ENCODE data around the gene RFX1. TPM values are rescaled to one million over a fixed set of nuclear protein-coding genes. Genes with fewer than 3 reads are reported as not detected.

Gene RFX1
- total and polyA plus RNA-seq, 2 of the 13 experiments (the other 11 are each of a cell fraction or from before 2014, with no cell fraction given): 1.1 to 1.3 TPM

DNA sequence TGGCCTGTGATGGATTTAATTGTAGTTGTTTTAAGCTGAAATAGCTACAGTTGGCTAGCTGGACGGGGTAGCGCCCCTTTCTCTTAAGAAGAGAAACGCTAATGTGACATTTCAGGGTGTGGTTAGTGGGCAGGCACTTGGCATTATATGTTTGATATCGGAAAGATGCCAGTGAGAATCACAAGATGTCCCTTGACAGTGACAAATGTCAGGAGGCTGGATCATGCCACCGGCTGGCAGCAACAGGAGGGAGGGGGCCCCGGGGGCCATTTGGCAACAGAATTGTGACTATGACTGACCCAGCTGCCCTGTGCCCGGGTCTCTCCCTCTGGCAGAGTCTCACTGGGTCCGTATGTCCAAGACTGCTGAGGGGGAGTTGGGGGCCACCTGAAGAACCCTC is 49.1 kb downstream of the RFX1 start:
- WGBS (ENCODE audit: low lambda C conversion rate): 96% methylated on average over 7 of the region's 8 CpGs
- Histone ChIP-seq H3K4me2 (ENCODE audit: low read depth, low read length) (no peak overlapping the region), H3K27ac (ENCODE audit: extremely low read length, insufficient read depth, low read length) (no peak overlapping the region), H3K4me1 (ENCODE audit: insufficient read depth, low read length) (peaks cover 10% of the 10 kb centered on the region), H3K4me3 (replicated peaks in 1 of 3; ENCODE audit: insufficient read depth in 1 of 3, low read depth in 2 of 3, low read length in 3 of 3) (no peak overlapping the region), H3K9me3 (ENCODE audit: low read length) (no peaks in the 10 kb centered on the region), H3K79me2 (ENCODE audit: insufficient read depth, low read length) (peaks cover 14% of the 10 kb centered on the region), H4K20me1 (ENCODE audit: insufficient read depth, low read length) (no peaks in the 10 kb centered on the region), H3K27me3 (ENCODE audit: control insufficient read depth in 1 of 2, insufficient read depth in 2 of 2, low read length in 2 of 2) (no peaks in the 10 kb centered on the region; a peak in 1 of 5 replicates), H3K36me3 (replicated peaks in 1 of 2; ENCODE audit: control insufficient read depth in 1 of 2, insufficient read depth in 2 of 2, low read length in 2 of 2) (peaks cover 19 to 55% of the 10 kb centered on the region in 2 experiments; a peak in 4 of 5 replicates), H2AFZ (ENCODE audit: low read length) (no peak overlapping the region), H3K9ac (ENCODE audit: insufficient read depth, low read depth, low read length) (no peak overlapping the region)
- ATAC-seq: no peak
- BruUV-seq (replicated peaks): no TSS peak
- CTCF ChIA-PET (ENCODE audit: low intra/inter-chr PET ratio, low total read pairs): no interaction called here
- no peak for DNase-seq (ENCODE audit: low spot score)
- no peak for FAIRE-seq
- POLR2A ChIA-PET: no interaction called here
- TF ChIP-seq, protein P1, sequence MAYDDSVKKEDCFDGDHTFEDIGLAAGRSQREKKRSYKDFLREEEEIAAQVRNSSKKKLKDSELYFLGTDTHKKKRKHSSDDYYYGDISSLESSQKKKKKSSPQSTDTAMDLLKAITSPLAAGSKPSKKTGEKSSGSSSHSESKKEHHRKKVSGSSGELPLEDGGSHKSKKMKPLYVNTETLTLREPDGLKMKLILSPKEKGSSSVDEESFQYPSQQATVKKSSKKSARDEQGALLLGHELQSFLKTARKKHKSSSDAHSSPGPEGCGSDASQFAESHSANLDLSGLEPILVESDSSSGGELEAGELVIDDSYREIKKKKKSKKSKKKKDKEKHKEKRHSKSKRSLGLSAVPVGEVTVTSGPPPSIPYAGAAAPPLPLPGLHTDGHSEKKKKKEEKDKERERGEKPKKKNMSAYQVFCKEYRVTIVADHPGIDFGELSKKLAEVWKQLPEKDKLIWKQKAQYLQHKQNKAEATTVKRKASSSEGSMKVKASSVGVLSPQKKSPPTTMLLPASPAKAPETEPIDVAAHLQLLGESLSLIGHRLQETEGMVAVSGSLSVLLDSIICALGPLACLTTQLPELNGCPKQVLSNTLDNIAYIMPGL (CRISPR knock-in tag; IDR thresholded peaks at IDR 0.05; ENCODE audit: borderline replicate concordance in 1 of 2, low read depth in 1 of 2): no peak
- TF ChIP-seq MEIS1 (CRISPR knock-in tag; IDR thresholded peaks at IDR 0.05; ENCODE audit: borderline replicate concordance): no peak
- TF ChIP-seq SOX5 (CRISPR knock-in tag; IDR thresholded peaks at IDR 0.05; ENCODE audit: borderline replicate concordance): no peak
- TF ChIP-seq, protein P2, sequence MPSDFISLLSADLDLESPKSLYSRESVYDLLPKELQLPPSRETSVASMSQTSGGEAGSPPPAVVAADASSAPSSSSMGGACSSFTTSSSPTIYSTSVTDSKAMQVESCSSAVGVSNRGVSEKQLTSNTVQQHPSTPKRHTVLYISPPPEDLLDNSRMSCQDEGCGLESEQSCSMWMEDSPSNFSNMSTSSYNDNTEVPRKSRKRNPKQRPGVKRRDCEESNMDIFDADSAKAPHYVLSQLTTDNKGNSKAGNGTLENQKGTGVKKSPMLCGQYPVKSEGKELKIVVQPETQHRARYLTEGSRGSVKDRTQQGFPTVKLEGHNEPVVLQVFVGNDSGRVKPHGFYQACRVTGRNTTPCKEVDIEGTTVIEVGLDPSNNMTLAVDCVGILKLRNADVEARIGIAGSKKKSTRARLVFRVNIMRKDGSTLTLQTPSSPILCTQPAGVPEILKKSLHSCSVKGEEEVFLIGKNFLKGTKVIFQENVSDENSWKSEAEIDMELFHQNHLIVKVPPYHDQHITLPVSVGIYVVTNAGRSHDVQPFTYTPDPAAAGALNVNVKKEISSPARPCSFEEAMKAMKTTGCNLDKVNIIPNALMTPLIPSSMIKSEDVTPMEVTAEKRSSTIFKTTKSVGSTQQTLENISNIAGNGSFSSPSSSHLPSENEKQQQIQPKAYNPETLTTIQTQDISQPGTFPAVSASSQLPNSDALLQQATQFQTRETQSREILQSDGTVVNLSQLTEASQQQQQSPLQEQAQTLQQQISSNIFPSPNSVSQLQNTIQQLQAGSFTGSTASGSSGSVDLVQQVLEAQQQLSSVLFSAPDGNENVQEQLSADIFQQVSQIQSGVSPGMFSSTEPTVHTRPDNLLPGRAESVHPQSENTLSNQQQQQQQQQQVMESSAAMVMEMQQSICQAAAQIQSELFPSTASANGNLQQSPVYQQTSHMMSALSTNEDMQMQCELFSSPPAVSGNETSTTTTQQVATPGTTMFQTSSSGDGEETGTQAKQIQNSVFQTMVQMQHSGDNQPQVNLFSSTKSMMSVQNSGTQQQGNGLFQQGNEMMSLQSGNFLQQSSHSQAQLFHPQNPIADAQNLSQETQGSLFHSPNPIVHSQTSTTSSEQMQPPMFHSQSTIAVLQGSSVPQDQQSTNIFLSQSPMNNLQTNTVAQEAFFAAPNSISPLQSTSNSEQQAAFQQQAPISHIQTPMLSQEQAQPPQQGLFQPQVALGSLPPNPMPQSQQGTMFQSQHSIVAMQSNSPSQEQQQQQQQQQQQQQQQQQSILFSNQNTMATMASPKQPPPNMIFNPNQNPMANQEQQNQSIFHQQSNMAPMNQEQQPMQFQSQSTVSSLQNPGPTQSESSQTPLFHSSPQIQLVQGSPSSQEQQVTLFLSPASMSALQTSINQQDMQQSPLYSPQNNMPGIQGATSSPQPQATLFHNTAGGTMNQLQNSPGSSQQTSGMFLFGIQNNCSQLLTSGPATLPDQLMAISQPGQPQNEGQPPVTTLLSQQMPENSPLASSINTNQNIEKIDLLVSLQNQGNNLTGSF (CRISPR knock-in tag; IDR thresholded peaks at IDR 0.05): no peak
- TF ChIP-seq, protein P3, sequence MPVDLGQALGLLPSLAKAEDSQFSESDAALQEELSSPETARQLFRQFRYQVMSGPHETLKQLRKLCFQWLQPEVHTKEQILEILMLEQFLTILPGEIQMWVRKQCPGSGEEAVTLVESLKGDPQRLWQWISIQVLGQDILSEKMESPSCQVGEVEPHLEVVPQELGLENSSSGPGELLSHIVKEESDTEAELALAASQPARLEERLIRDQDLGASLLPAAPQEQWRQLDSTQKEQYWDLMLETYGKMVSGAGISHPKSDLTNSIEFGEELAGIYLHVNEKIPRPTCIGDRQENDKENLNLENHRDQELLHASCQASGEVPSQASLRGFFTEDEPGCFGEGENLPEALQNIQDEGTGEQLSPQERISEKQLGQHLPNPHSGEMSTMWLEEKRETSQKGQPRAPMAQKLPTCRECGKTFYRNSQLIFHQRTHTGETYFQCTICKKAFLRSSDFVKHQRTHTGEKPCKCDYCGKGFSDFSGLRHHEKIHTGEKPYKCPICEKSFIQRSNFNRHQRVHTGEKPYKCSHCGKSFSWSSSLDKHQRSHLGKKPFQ (CRISPR knock-in tag; IDR thresholded peaks at IDR 0.05; ENCODE audit: insufficient replicate concordance): no peak
- no peak for TF ChIP-seq ZNF781 (CRISPR knock-in tag; IDR thresholded peaks at IDR 0.05; ENCODE audit: borderline replicate concordance, not compliant biosample characterization)
- no peak for TF ChIP-seq FOXA1 (IDR thresholded peaks at IDR 0.05)
- TF ChIP-seq FOXA1 (CRISPR knock-in tag; IDR thresholded peaks at IDR 0.05): no peak
- TF ChIP-seq XRCC5 (optimal IDR thresholded peaks at IDR 0.05; ENCODE audit: low read length): no peak
- TF ChIP-seq, protein P4, sequence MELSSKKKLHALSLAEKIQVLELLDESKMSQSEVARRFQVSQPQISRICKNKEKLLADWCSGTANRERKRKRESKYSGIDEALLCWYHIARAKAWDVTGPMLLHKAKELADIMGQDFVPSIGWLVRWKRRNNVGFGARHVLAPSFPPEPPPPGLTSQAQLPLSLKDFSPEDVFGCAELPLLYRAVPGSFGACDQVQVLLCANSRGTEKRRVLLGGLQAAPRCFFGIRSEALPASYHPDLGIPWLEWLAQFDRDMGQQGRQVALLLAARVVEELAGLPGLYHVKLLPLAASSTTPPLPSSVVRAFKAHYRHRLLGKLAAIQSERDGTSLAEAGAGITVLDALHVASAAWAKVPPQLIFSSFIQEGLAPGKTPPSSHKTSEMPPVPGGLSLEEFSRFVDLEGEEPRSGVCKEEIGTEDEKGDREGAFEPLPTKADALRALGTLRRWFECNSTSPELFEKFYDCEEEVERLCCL (CRISPR knock-in tag; IDR thresholded peaks at IDR 0.05; ENCODE audit: borderline replicate concordance): no peak
- TF ChIP-seq NRL (CRISPR knock-in tag; IDR thresholded peaks at IDR 0.05; ENCODE audit: borderline replicate concordance): no peak
- intact Hi-C loops (cut with micrococcal nuclease; ENCODE audit: unreplicated experiment) (no loop called here), in situ Hi-C loops (cut with HindIII; ENCODE audit: extremely low pct_ligation_motif_present, low pct_unique_long_range_greater_than_20kb) (no loop called here)
